Lower leg skin (tissue), 3 donors: ENCODE measurements around the gene CDKAL1.

Experiments used
- CTCF ChIP-seq, 3 donors: fragments of 450-650 bp; IDR thresholded peaks; one replicate each; pipeline ENCODE4 v1.5.1; 2016; ENCODE audit warnings: antibody characterized with exemption in 3 of 3, mild to moderate bottlenecking in 3 of 3, moderate library complexity in 2 of 3
- POLR2A ChIP-seq, 2 donors: fragments of 450-650 bp; IDR thresholded peaks; one replicate each; pipeline ENCODE4 v1.6.1; 2016 to 2017; ENCODE audit warnings: antibody characterized with exemption in 2 of 2, mild to moderate bottlenecking in 1 of 2, moderate library complexity in 1 of 2

GRCh38 chr6:20584100-20584731, 50.0 kb downstream of the CDKAL1 start:
- no peak for TF ChIP-seq CTCF (IDR thresholded peaks at IDR 0.05)
- TF ChIP-seq POLR2A (IDR thresholded peaks at IDR 0.05) = no peak
